Keratinocyte (primary cell): ENCODE measurements around the gene GNB1L. TPM values are rescaled to one million over a fixed set of nuclear protein-coding genes. Genes with fewer than 3 reads are reported as not detected.

Experiments
- DNase-seq: peaks from one replicate; pipeline ENCODE4 v3.0.0-alpha.2; 2011; ENCODE audit warnings: low read depth, missing footprints, low spot score
- FAIRE-seq: peaks from 2 replicates; lab custom pipeline; 2011; peaks lifted over from hg19 to GRCh38; lab: Jason Lieb, UNC
- H2AFZ ChIP-seq: 2 replicates; pipeline ENCODE4 v1.6.0; 2012; ENCODE audit warnings: low read length, control low read depth, inconsistent platforms; ENCODE audit not compliant: control insufficient read depth
- H3K27ac ChIP-seq: 2 replicates; pipeline ENCODE4 v1.5.1; 2011; ENCODE audit warnings: low read length; ENCODE audit not compliant: control insufficient read depth, insufficient read depth
- H3K27me3 ChIP-seq: 3 replicates; pipeline ENCODE4 v1.6.0; 2011; ENCODE audit warnings: low read length; ENCODE audit not compliant: control insufficient read depth, insufficient read depth; ENCODE audit errors: extremely low read depth
- H3K36me3 ChIP-seq, 2 experiments: 2 replicates in 1 of 2; 3 replicates in 1 of 2; pipeline ENCODE4 v1.5.1; 2011; ENCODE audit warnings: low read length in 2 of 2, mild to moderate bottlenecking in 1 of 2; ENCODE audit not compliant: control insufficient read depth in 2 of 2, insufficient read depth in 2 of 2; ENCODE audit errors: extremely low read depth in 1 of 2
- H3K4me1 ChIP-seq: 3 replicates; pipeline ENCODE4 v1.5.1; 2011; ENCODE audit warnings: low read length; ENCODE audit not compliant: control insufficient read depth, insufficient read depth; ENCODE audit errors: extremely low read depth
- H3K4me2 ChIP-seq: 3 replicates; pipeline ENCODE4 v1.6.0; 2011; ENCODE audit warnings: low read depth, low read length; ENCODE audit not compliant: control insufficient read depth, insufficient read depth; ENCODE audit errors: extremely low read depth
- H3K4me3 ChIP-seq, 3 experiments: fragments of 200-600 bp in 1 of 3; sonication (generic) in 1 of 3; 2 replicates in 2 of 3; 3 replicates in 1 of 3; pipeline ENCODE4 v1.5.1; 2011 to 2016; ENCODE audit warnings: low read length in 3 of 3, mild to moderate bottlenecking in 3 of 3, control low read depth in 2 of 3, inconsistent platforms in 1 of 3, low read depth in 1 of 3, mixed read lengths in 1 of 3, mixed run types in 1 of 3, moderate library complexity in 1 of 3; ENCODE audit not compliant: control insufficient read depth in 2 of 3, insufficient read depth in 2 of 3; ENCODE audit errors: extremely low read depth in 1 of 3
- H3K79me2 ChIP-seq: 2 replicates; pipeline ENCODE4 v1.6.0; 2012; ENCODE audit warnings: low read length; ENCODE audit not compliant: control insufficient read depth, insufficient read depth
- H3K9ac ChIP-seq: 3 replicates; pipeline ENCODE4 v1.6.0; 2011; ENCODE audit warnings: low read length; ENCODE audit not compliant: control insufficient read depth, insufficient read depth; ENCODE audit errors: extremely low read depth
- H3K9me1 ChIP-seq: 3 replicates; pipeline ENCODE4 v1.6.0; 2011; ENCODE audit warnings: low read length; ENCODE audit not compliant: control insufficient read depth, insufficient read depth; ENCODE audit errors: extremely low read depth
- H3K9me3 ChIP-seq: 2 replicates; pipeline ENCODE4 v1.5.1; 2012; ENCODE audit warnings: low read depth, low read length; ENCODE audit not compliant: control insufficient read depth
- H4K20me1 ChIP-seq: 3 replicates; pipeline ENCODE4 v1.6.0; 2011; ENCODE audit warnings: low read length; ENCODE audit not compliant: control insufficient read depth, insufficient read depth; ENCODE audit errors: extremely low read depth
- CTCF ChIP-seq, 3 experiments: IDR thresholded peaks in 1 of 3; conservative IDR thresholded peaks in 1 of 3; optimal IDR thresholded peaks in 1 of 3; 2 replicates in 2 of 3; 3 replicates in 1 of 3; pipeline versions ENCODE3 to v1.5.1; 2011; ENCODE audit warnings: low read length in 3 of 3, mild to moderate bottlenecking in 3 of 3, moderate library complexity in 2 of 3, control low read depth in 1 of 3, inconsistent platforms in 1 of 3; ENCODE audit not compliant: insufficient read depth in 2 of 3; ENCODE audit errors: extremely low read depth in 1 of 3
- EZH2 ChIP-seq: IDR thresholded peaks from one replicate; pipeline ENCODE4 v1.6.1; 2012; ENCODE audit warnings: inconsistent platforms, mild to moderate bottlenecking, low read length, moderate library complexity
- dilution Hi-C: fragments of 300-500 bp; cut with MboI; formaldehyde crosslinking; loops from one replicate; pipeline ENCODE4 v1.7.0; 2020; ENCODE audit warnings: low sequenced_read_pairs; ENCODE audit not compliant: extremely low pct_ligation_motif_present
- polyA plus RNA-seq, 5 experiments: library from polyadenylated mRNA; depleted of rRNA in 3 of 5; stranded (reverse) in 3 of 5; stranded (forward) in 1 of 5; unstranded in 1 of 5; fragments of >200 nt; gene quantifications; 1 replicate in 1 of 5; 2 replicates in 3 of 5; 3 replicates in 1 of 5; pipeline versions ENCODE4 v1.2.1 to v1.2.3, GENCODE V29; 2011 to 2012; ENCODE audit warnings: missing spikeins in 2 of 5, low read depth in 1 of 5, low replicate concordance in 1 of 5

Gene GNB1L
- polyA plus RNA-seq, 1 donor (not counting 4 experiments of a cell fraction or from before 2014, with no cell fraction given): 2.0 TPM

DNA sequence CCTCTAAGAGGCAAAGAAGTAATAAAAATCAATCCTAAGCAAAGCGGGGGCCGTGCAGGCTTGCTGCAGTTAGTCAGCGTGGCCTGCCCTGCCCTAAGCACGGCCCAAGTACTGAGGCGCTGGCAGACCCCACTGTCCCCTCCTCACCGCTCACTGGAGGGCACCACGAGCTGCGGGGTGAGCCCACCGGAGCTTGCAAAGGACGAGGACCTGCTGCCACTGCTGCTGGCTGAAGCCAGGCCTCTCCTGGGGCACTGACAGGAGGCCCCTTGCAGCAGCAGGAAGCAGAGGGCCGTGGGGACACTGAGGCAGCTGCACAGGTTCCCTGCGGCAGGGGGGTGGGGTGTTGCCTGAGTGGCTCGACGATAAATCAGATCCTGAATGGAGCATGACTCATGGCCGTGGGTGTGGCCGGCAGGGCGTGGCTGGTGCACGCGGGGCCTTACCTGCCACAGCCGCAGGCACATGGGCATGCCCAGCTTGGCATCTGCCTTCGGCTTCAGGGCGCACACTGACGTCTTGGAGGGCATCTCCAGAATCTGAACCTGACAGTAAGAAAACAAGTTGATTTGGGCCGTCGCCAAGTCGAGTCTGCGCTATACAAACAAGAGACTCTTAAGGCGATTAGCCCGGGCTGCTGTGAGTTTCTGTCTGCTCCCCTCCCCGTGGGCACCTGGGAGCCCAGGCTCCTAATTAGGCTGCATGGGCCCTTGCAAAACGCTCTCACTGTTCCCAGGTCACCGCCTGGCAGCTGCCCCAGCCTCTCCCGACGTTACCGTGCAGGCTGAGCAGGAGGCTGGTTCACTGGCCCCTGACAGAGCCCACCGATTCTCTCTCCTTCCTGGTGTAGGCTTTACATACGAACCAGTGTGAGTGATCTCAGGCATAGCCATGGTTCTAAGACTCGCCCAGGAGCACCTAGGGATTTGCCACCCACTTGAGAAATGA is 48.2 kb downstream of the GNB1L start:
- no peaks in the 10 kb centered on the region for H3K79me2 ChIP-seq
- no peaks in the 10 kb centered on the region for H3K27me3 ChIP-seq
- TF ChIP-seq EZH2 (no peak), CTCF (optimal IDR thresholded peaks at IDR 0.05 in 1 of 3, IDR thresholded peaks at IDR 0.05 in 1 of 3, conservative IDR thresholded peaks at IDR 0.05 in 1 of 3; ENCODE audit: extremely low read depth in 1 of 3, insufficient read depth in 2 of 3, low read length in 3 of 3) (no peak)
- peak; percentile 92 for FAIRE-seq
- peaks cover 47% of the 10 kb centered on the region for H3K4me1 ChIP-seq
- no peaks in the 10 kb centered on the region for H4K20me1 ChIP-seq
- H3K9ac ChIP-seq: peak overlapping the region; percentile 64
- no peaks in the 10 kb centered on the region for H3K9me1 ChIP-seq
- H3K9me3 ChIP-seq: no peaks in the 10 kb centered on the region
- peak overlapping the region; percentile 85 for H3K4me2 ChIP-seq
- peak overlapping the region; percentile 78 for H3K27ac ChIP-seq
- peak overlapping the region; percentile 19 for H2AFZ ChIP-seq
- peak; percentile 90 for DNase-seq
- dilution Hi-C loops: no loop called here
- H3K36me3 ChIP-seq: no peaks in the 10 kb centered on the region
- peak overlapping the region in 2 of 3 experiments; percentile 26 to 40 for H3K4me3 ChIP-seq

GRCh38 chr22:19805821-19806212 is 48.9 kb downstream of the GNB1L start:
- H3K4me1 ChIP-seq: peaks cover 40% of the 10 kb centered on the region
- H3K27ac ChIP-seq: peak overlapping the region; percentile 78
- peak; percentile 55 for DNase-seq
- peak overlapping the region in 2 of 3 experiments; percentile 26 to 40 for H3K4me3 ChIP-seq
- no peaks in the 10 kb centered on the region for H3K27me3 ChIP-seq
- no peaks in the 10 kb centered on the region for H3K9me3 ChIP-seq
- no peaks in the 10 kb centered on the region for H3K79me2 ChIP-seq
- peak overlapping the region; percentile 54 for H3K9ac ChIP-seq
- no peak overlapping the region for H2AFZ ChIP-seq
- dilution Hi-C loops: no loop called here
- FAIRE-seq: peak; percentile 87
- peak overlapping the region; percentile 85 for H3K4me2 ChIP-seq
- TF ChIP-seq CTCF (optimal IDR thresholded peaks at IDR 0.05 in 1 of 3, IDR thresholded peaks at IDR 0.05 in 1 of 3, conservative IDR thresholded peaks at IDR 0.05 in 1 of 3; ENCODE audit: extremely low read depth in 1 of 3, insufficient read depth in 2 of 3, low read length in 3 of 3) (no peak), EZH2 (no peak)
- no peaks in the 10 kb centered on the region for H3K9me1 ChIP-seq
- peaks cover 0 to under 1% of the 10 kb centered on the region in 2 experiments for H3K36me3 ChIP-seq
- no peaks in the 10 kb centered on the region for H4K20me1 ChIP-seq
